Raji (cell line): ENCODE measurements around the gene ARHGEF33.

Source experiments
- POLR2A ChIP-seq: IDR thresholded peaks from 2 replicates; pipeline ENCODE4 v1.6.1; 2011; ENCODE audit warnings: low read depth, low read length, control low read depth; ENCODE audit not compliant: insufficient read depth

ARHGEF33 gene

GRCh38 chr2:38966678-38967077 lies 77.0 kb downstream of the ARHGEF33 start:
- no peak for TF ChIP-seq POLR2A

GRCh38 chr2:38968021-38968420 lies 78.3 kb downstream of the ARHGEF33 start:
- TF ChIP-seq POLR2A = no peak

GRCh38 chr2:38971377-38971776 lies 81.7 kb downstream of the ARHGEF33 start:
- TF ChIP-seq POLR2A = no peak

GRCh38 chr2:38973266-38973665 lies 83.6 kb downstream of the ARHGEF33 start:
- TF ChIP-seq POLR2A = no peak

- no peak for TF ChIP-seq POLR2A
These were observed 85.4 kb downstream of the ARHGEF33 start for GRCh38 chr2:38975042-38975441.

GRCh38 chr2:38977047-38977446 lies 87.4 kb downstream of the ARHGEF33 start:
- TF ChIP-seq POLR2A = no peak

GRCh38 chr2:38978296-38978903 lies 88.7 kb downstream of the ARHGEF33 start:
- no peak for TF ChIP-seq POLR2A

- TF ChIP-seq POLR2A = no peak
These were observed 89.2 kb downstream of the ARHGEF33 start for GRCh38 chr2:38978908-38979307.

GRCh38 chr2:38981003-38981669 lies 91.5 kb downstream of the ARHGEF33 start:
- TF ChIP-seq POLR2A = no peak

GRCh38 chr2:38981670-38982357 lies 92.1 kb downstream of the ARHGEF33 start:
- no peak for TF ChIP-seq POLR2A

GRCh38 chr2:38982498-38982897 lies 92.8 kb downstream of the ARHGEF33 start:
- no peak for TF ChIP-seq POLR2A

GRCh38 chr2:38988716-38989115 lies 99.0 kb downstream of the ARHGEF33 start:
- no peak for TF ChIP-seq POLR2A

- TF ChIP-seq POLR2A = no peak
These were observed 102.2 kb downstream of the ARHGEF33 start for GRCh38 chr2:38991899-38992298.

- TF ChIP-seq POLR2A = no peak
These were observed 108.1 kb downstream of the ARHGEF33 start for GRCh38 chr2:38997781-38998180.

GRCh38 chr2:39000552-39000951 lies 110.9 kb downstream of the ARHGEF33 start:
- no peak for TF ChIP-seq POLR2A

- no peak for TF ChIP-seq POLR2A
These were observed 118.3 kb downstream of the ARHGEF33 start for GRCh38 chr2:39007875-39008504.

GRCh38 chr2:39008665-39009064 lies 119.0 kb downstream of the ARHGEF33 start:
- TF ChIP-seq POLR2A = no peak

GRCh38 chr2:39013871-39014270 lies 124.2 kb downstream of the ARHGEF33 start:
- no peak for TF ChIP-seq POLR2A
